Amygdala (tissue), 56 donors: ENCODE measurements around the gene EGFLAM.
"Not testable (repeated sequence)": the region's sequence is repeated elsewhere in the genome, so short reads cannot be mapped to it uniquely, and the experiment has no call there.

Experiments used
- DNase-seq, 56 donors: peaks; one replicate each; lab custom pipeline; 2025; lab: John Stamatoyannopoulos, UW

Gene EGFLAM

DNA sequence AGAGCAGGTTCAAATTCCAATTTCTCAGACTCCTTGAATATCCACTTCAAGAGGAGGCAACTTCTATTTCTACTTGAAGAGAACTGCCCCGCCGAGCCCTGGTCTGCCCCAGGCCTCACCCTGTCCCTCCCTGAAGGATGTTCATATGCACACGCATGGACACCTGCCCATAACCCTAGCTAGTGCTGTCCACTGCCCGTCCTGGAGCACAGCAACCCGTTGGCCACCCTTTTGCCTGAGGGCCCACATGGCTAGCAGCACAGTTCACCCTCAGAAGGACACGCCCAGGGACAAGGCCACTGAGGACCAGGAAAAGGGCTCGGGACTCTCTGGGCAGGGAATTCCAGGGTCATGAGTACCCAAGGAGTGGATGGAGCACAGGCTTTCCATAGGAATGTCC is 63.6 kb downstream of the EGFLAM start:
- DNase-seq, result no peak

DNA sequence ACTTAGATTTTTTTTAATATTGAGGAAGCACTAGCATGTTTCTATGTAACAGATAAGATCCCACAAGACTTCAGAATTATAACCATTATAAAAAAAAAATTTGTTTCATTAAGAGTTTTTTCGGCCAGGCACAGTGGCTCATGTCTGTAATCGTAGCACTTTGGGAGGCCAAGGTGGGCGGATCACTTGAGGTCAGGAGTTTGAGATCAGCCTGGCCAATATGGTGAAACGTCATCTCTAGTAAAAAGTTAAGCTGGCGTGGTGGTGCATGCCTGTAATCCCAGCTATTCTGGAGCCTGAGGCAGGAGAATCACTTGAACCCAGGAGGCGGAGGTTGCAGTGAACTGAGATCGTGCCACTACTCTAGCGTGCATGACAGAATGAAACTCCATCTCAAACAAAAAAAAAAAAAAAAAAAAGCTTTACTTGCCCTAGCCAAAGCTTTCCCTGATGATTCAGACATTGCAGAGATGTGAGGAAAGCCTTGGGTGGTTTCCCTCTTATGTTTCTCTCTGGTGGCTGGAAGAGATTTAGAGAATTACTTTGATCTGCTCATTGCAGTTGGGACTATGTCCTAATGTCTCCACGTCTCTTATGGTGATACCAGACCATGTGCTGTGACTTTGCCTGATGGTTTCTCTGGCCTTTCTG is 65.4 kb downstream of the EGFLAM start:
- DNase-seq, result no peak

DNA sequence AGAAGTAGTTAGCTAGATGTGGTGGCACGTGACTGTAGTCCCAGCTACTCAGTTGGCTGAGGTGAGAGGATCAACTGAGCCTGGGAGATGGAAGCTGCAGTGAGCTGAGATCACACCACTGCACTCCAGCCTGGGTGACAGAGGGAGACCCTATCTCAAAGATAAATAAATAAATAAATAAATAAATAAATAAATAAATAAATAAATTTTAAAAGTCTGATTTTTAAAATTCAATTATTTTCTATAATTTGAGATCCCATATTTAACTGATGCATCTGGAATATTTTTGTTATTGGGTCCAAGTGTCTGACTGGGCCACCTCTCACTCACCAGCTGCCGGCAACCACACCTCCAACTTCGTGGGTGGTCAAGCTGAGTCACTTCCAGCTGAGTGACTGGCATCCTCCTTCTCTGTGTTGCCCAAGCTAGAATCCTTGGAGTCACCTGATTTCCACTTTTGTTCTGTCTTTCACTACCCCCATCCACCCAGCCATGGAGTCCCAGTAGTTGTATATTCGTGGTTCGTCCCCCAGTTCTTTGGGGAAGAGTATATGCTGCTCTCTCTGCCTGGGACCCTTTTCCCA is 70.9 kb downstream of the EGFLAM start:
- peak in 3 of 56 donors; percentile 2 to 7 (median 4) for DNase-seq

DNA sequence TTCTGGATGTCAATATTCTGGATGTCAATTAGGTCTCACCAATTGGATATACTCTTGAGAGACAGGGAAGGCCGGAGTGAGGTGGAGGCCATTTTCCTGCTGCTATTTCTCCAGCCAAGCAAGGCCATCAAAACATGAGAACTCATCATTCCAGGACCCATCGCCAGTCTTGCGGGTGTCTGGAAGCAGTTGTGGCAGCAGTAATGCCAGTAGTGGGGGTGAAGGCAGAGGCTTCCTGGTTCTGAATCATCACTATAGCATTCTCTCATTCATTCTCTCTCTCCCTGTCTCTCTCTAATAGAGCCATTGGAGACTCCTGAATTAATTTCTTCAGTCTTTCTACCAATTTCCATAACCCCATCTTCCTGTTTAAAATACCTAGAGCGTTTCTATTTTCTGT is 71.8 kb downstream of the EGFLAM start:
- DNase-seq, result no peak

GRCh38 chr5:38331831-38332230 is 73.5 kb downstream of the EGFLAM start:
- DNase-seq, result no peak

GRCh38 chr5:38333181-38333580 is 74.8 kb downstream of the EGFLAM start:
- DNase-seq, result not testable (repeated sequence)

GRCh38 chr5:38338455-38338854 is 80.1 kb downstream of the EGFLAM start:
- DNase-seq, result no peak

DNA sequence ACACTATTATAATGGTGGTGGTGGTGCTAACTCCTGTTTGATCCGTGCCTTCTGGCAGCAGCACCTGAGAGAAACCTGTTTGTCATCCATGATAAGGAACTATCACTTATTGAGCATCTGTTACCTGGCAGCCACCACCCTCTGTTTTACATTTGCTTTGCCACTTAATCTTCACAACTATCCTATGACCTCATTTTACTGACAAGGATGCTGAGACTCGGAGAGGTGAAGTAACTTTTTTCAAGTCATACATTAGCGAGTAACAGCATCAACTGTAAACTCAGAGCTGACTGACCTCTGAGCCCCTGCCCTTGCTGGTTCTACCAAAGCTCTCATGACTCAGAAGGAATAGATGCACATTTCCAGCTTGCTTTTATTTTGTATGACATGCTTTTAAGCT is 81.1 kb downstream of the EGFLAM start:
- no peak for DNase-seq

- DNase-seq, result no peak
Measured at GRCh38 chr5:38341056-38341455, 82.7 kb downstream of the EGFLAM start.

GRCh38 chr5:38341641-38342040 is 83.3 kb downstream of the EGFLAM start:
- no peak for DNase-seq

GRCh38 chr5:38342261-38342660 is 83.9 kb downstream of the EGFLAM start:
- no peak for DNase-seq

DNA sequence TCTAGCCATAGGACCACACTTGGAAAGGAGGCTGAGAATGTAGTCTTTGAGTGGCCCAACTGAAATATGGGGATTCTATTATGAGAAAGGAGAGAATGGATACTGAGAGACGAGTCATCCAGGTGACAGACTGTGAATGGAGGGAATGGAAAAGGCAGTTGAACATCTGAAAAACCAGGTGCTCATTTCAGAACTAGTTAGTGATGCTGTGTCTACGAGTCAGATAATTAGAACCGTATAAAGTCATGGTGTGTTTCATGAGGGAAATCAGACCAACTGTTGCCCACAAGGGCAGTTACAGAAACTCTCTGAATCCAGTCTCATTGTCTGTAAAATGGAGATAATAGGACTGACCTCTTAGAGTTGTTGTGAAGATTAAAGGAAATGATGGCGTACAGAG is 86.5 kb downstream of the EGFLAM start:
- no peak for DNase-seq

- no peak for DNase-seq
Measured at GRCh38 chr5:38346593-38346992, 88.2 kb downstream of the EGFLAM start.

DNA sequence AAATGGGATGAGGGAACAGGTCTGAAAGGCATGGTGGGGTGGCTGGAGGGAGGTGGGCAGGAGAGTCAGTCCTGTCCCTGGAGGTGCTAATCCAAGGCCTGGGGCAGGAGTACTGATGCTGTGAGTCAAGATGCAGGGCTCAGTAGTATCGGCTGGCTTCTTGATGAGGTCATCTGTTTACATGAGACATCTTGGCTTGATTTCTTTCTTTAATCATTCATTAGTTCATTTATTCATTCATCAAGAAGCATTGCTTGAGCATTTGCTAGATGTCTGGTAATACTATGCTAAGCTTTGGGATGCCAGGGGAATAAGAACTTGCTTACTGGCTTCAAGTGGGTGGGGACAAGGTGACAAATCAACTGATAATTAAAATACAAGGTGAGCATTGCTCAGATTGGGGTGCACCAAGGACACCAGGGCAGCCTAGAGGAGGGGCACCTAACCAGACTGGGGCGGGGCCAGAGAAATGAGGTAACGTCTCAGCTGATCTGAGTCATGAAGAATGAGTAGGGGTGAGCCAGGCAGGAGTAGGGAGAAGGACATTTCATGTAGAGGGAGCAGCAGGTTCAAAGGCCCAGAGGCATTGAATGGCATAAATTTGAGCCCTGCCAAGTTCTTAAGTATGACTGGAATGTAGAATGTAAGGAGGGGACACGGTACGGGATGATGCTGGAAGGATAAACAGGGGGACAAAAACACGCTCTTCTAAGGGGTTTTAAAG is 88.8 kb downstream of the EGFLAM start:
- DNase-seq, result no peak

GRCh38 chr5:38347896-38348295 is 89.5 kb downstream of the EGFLAM start:
- DNase-seq, result no peak

DNA sequence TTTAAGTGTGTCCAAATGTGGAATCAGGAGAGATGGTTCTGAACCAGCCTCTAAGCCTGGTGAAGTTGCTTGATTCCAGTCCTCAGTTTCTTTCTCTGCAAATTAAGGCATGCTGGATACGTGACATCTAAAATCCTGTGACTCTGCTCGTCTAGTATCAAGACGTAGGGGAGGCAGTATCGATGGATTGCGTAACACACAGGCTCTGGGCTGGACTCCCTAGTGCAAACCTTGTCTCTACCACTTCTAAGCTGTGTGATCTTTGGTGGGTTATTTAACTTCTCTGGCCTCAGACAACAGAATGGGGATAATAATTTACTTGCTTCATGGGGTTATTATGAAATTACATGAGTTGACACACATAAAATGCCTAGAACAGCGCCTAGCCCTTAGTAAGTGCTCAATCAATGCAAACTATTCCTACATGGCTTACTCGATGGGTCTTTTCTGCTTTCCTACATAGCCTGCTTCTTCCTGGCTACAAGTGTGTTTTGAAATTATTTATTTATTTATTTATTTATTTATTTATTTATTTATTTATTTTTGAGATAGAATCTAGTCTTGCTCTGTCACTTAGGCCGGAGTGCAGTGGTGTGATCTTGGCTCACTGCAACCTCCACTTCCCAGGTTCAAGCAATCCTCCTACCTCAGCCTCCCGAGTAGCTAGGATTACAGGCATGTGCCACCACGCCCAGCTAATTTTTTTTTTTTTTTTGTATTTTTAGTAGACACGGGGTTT is 102.1 kb downstream of the EGFLAM start:
- DNase-seq, result no peak

GRCh38 chr5:38362713-38363112 is 104.4 kb downstream of the EGFLAM start:
- no peak for DNase-seq

- DNase-seq, result no peak
Measured at GRCh38 chr5:38364825-38365224, 106.5 kb downstream of the EGFLAM start.

DNA sequence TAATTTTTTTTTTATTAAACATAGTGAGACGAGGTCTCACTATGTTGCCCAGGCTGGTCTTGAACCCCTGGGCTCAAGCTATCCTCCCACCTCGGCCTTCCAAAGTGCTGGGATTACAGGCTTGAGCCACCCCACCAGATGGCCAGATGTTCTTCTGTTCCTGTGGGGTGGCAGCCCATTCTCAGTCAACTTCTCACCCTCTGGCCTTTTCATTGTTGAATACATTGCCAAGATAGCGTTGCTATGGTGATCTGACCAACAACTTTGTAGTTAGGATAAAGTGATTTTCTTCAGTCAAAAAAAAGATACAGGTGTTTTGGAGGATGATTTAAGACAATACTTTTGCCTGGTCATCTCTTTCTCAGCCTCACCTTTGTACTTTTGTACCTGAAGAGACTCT is 109.1 kb downstream of the EGFLAM start:
- DNase-seq, result no peak

DNA sequence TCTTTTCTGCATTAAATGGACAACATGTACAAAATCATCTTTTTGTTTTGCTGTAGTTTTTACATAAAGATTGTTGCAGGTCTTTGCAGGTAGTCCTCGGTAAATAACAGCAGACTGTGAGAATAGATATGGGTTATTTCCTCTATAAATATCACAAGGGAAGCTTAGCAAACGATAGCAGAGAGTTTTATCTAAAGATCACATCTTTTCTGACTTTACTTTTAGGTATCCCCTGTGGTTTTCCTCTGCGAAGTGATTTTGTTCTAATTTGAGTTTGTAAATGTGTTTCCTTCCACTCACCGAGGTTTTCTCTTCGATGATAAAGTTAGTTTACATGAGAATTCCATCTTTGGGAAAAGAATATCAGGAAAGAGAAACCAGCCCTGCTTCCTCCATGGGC is 109.6 kb downstream of the EGFLAM start:
- no peak for DNase-seq

- DNase-seq, result no peak
Measured at GRCh38 chr5:38369692-38370091, 111.3 kb downstream of the EGFLAM start.
